Measurements from ENCODE around the gene PHACTR3. TPM values are rescaled to one million over a fixed set of nuclear protein-coding genes. Genes with fewer than 3 reads are reported as not detected.

The PHACTR3 gene
- polyA plus RNA-seq, 1 donor (not counting 4 experiments of a cell fraction or from before 2014, with no cell fraction given) = 2.6 TPM

- no peaks in the 10 kb centered on the region for H3K36me3 ChIP-seq (ENCODE audit: control insufficient read depth in 2 of 2, extremely low read depth in 1 of 2, insufficient read depth in 2 of 2, low read length in 2 of 2)
- DNase-seq (ENCODE audit: low read depth, low spot score) = no peak
- H3K9me1 ChIP-seq (ENCODE audit: control insufficient read depth, extremely low read depth, insufficient read depth, low read length) = no peaks in the 10 kb centered on the region
- peaks cover 20% of the 10 kb centered on the region for H3K4me1 ChIP-seq (ENCODE audit: control insufficient read depth, extremely low read depth, insufficient read depth, low read length)
- no peak overlapping the region for H3K27ac ChIP-seq (ENCODE audit: control insufficient read depth, insufficient read depth, low read length)
- H3K27me3 ChIP-seq (ENCODE audit: control insufficient read depth, extremely low read depth, insufficient read depth, low read length) = peaks cover 4% of the 10 kb centered on the region
- no peaks in the 10 kb centered on the region for H4K20me1 ChIP-seq (ENCODE audit: control insufficient read depth, extremely low read depth, insufficient read depth, low read length)
- no peak overlapping the region for H3K4me3 ChIP-seq (ENCODE audit: control insufficient read depth in 2 of 3, extremely low read depth in 1 of 3, insufficient read depth in 2 of 3, low read depth in 1 of 3, low read length in 3 of 3)
- no peaks in the 10 kb centered on the region for H3K79me2 ChIP-seq (ENCODE audit: control insufficient read depth, insufficient read depth, low read length)
- H3K9me3 ChIP-seq (ENCODE audit: control insufficient read depth, low read depth, low read length) = no peaks in the 10 kb centered on the region
- dilution Hi-C loops (cut with MboI; ENCODE audit: extremely low pct_ligation_motif_present, low sequenced_read_pairs) = no loop called here
- FAIRE-seq = no peak
- TF ChIP-seq CTCF (optimal IDR thresholded peaks at IDR 0.05 in 1 of 3, IDR thresholded peaks at IDR 0.05 in 1 of 3, conservative IDR thresholded peaks at IDR 0.05 in 1 of 3; ENCODE audit: extremely low read depth in 1 of 3, insufficient read depth in 2 of 3, low read length in 3 of 3) = no peak
- no peak for TF ChIP-seq EZH2 (IDR thresholded peaks at IDR 0.05; ENCODE audit: low read length)
- no peak overlapping the region for H3K4me2 ChIP-seq (ENCODE audit: control insufficient read depth, extremely low read depth, insufficient read depth, low read depth, low read length)
- H3K9ac ChIP-seq (ENCODE audit: control insufficient read depth, extremely low read depth, insufficient read depth, low read length) = no peak overlapping the region
- H2AFZ ChIP-seq (ENCODE audit: control insufficient read depth, low read length) = no peak overlapping the region
These were observed 219.3 kb downstream of the PHACTR3 start for GRCh38 chr20:59823491-59824259.

- FAIRE-seq = no peak
- no peak overlapping the region for H3K4me3 ChIP-seq (ENCODE audit: control insufficient read depth in 2 of 3, extremely low read depth in 1 of 3, insufficient read depth in 2 of 3, low read depth in 1 of 3, low read length in 3 of 3)
- H3K4me2 ChIP-seq (ENCODE audit: control insufficient read depth, extremely low read depth, insufficient read depth, low read depth, low read length) = no peak overlapping the region
- no peaks in the 10 kb centered on the region for H4K20me1 ChIP-seq (ENCODE audit: control insufficient read depth, extremely low read depth, insufficient read depth, low read length)
- no peaks in the 10 kb centered on the region for H3K36me3 ChIP-seq (ENCODE audit: control insufficient read depth in 2 of 2, extremely low read depth in 1 of 2, insufficient read depth in 2 of 2, low read length in 2 of 2)
- DNase-seq (ENCODE audit: low read depth, low spot score) = no peak
- peaks cover 27% of the 10 kb centered on the region for H3K4me1 ChIP-seq (ENCODE audit: control insufficient read depth, extremely low read depth, insufficient read depth, low read length)
- H3K9me3 ChIP-seq (ENCODE audit: control insufficient read depth, low read depth, low read length) = no peaks in the 10 kb centered on the region
- no peaks in the 10 kb centered on the region for H3K79me2 ChIP-seq (ENCODE audit: control insufficient read depth, insufficient read depth, low read length)
- dilution Hi-C loops (cut with MboI; ENCODE audit: extremely low pct_ligation_motif_present, low sequenced_read_pairs) = no loop called here
- H3K27ac ChIP-seq (ENCODE audit: control insufficient read depth, insufficient read depth, low read length) = no peak overlapping the region
- TF ChIP-seq CTCF (optimal IDR thresholded peaks at IDR 0.05 in 1 of 3, IDR thresholded peaks at IDR 0.05 in 1 of 3, conservative IDR thresholded peaks at IDR 0.05 in 1 of 3; ENCODE audit: extremely low read depth in 1 of 3, insufficient read depth in 2 of 3, low read length in 3 of 3) (no peak), EZH2 (IDR thresholded peaks at IDR 0.05; ENCODE audit: low read length) (no peak)
- peaks cover 4% of the 10 kb centered on the region for H3K27me3 ChIP-seq (ENCODE audit: control insufficient read depth, extremely low read depth, insufficient read depth, low read length)
- peaks cover 2% of the 10 kb centered on the region for H3K9me1 ChIP-seq (ENCODE audit: control insufficient read depth, extremely low read depth, insufficient read depth, low read length)
- H3K9ac ChIP-seq (ENCODE audit: control insufficient read depth, extremely low read depth, insufficient read depth, low read length) = no peak overlapping the region
- H2AFZ ChIP-seq (ENCODE audit: control insufficient read depth, low read length) = no peak overlapping the region
These were observed 220.6 kb downstream of the PHACTR3 start for GRCh38 chr20:59824711-59825562.
